ENCODE results near the gene SFT2D2.

Gene SFT2D2

GRCh38 chr1:168210312-168210711 lies 15.5 kb upstream of the SFT2D2 start:
- POLR2A ChIA-PET: no interaction called here
- no peak for DNase-seq (ENCODE audit: low read depth, low spot score)
- TF ChIP-seq CTCF (IDR thresholded peaks at IDR 0.05; ENCODE audit: insufficient read depth, low read length, missing control alignments): no peak
- CTCF ChIA-PET: no interaction called here
- no peak overlapping the region for H3K4me3 ChIP-seq (ENCODE audit: low read depth, low read length)

GRCh38 chr1:168213349-168213748 lies 12.5 kb upstream of the SFT2D2 start:
- ChIA-PET POLR2A (no interaction called here), CTCF (no interaction called here)
- no peak for DNase-seq (ENCODE audit: low read depth, low spot score)
- TF ChIP-seq CTCF (IDR thresholded peaks at IDR 0.05; ENCODE audit: insufficient read depth, low read length, missing control alignments): no peak
- H3K4me3 ChIP-seq (ENCODE audit: low read depth, low read length): no peak overlapping the region

- DNase-seq (ENCODE audit: low read depth, low spot score): no peak
- no peak for TF ChIP-seq CTCF (IDR thresholded peaks at IDR 0.05; ENCODE audit: insufficient read depth, low read length, missing control alignments)
- ChIA-PET CTCF (no interaction called here), POLR2A (no interaction called here)
- H3K4me3 ChIP-seq (ENCODE audit: low read depth, low read length): no peak overlapping the region
Observed at GRCh38 chr1:168216171-168216570, 9.6 kb upstream of the SFT2D2 start.

- CTCF ChIA-PET: interaction anchor here (1.2 to 1.4 kb wide), 3 partner anchors 9 to 17 kb away, joined by 3 read pairs; no protein-coding TSS in a partner anchor
- no peak overlapping the region for H3K4me3 ChIP-seq (ENCODE audit: low read depth, low read length)
- no peak for TF ChIP-seq CTCF (IDR thresholded peaks at IDR 0.05; ENCODE audit: insufficient read depth, low read length, missing control alignments)
- POLR2A ChIA-PET: interaction anchor here (0.7 kb wide), 1 partner anchor 952 kb away, joined by 3 read pairs; no protein-coding TSS in a partner anchor
- no peak for DNase-seq (ENCODE audit: low read depth, low spot score)
Observed at GRCh38 chr1:168217664-168218063, 8.1 kb upstream of the SFT2D2 start.

GRCh38 chr1:168218658-168219057 lies 7.1 kb upstream of the SFT2D2 start:
- no peak overlapping the region for H3K4me3 ChIP-seq (ENCODE audit: low read depth, low read length)
- DNase-seq (ENCODE audit: low read depth, low spot score): no peak
- TF ChIP-seq CTCF (IDR thresholded peaks at IDR 0.05; ENCODE audit: insufficient read depth, low read length, missing control alignments): no peak
- POLR2A ChIA-PET: no interaction called here
- CTCF ChIA-PET: interaction anchor here (1.2 to 1.4 kb wide), 3 partner anchors 8 to 16 kb away, joined by 3 read pairs; no protein-coding TSS in a partner anchor

- no peak overlapping the region for H3K4me3 ChIP-seq (ENCODE audit: low read depth, low read length)
- no peak for TF ChIP-seq CTCF (IDR thresholded peaks at IDR 0.05; ENCODE audit: insufficient read depth, low read length, missing control alignments)
- no peak for DNase-seq (ENCODE audit: low read depth, low spot score)
- ChIA-PET CTCF (interaction anchor here (1.6 kb wide), 1 partner anchor 138 kb away, joined by 3 read pairs; no protein-coding TSS in a partner anchor), POLR2A (no interaction called here)
Observed at GRCh38 chr1:168220470-168220871, 5.3 kb upstream of the SFT2D2 start.

All from AG04449 (cell line).